ENCODE results near the gene KIAA2012.

- TF ChIP-seq ZFP30 (CRISPR knock-in tag; IDR thresholded peaks at IDR 0.05) (no peak), PATZ1 (CRISPR knock-in tag; IDR thresholded peaks at IDR 0.05; ENCODE audit: borderline replicate concordance) (no peak), CREB5 (CRISPR knock-in tag; IDR thresholded peaks at IDR 0.05; ENCODE audit: low read depth) (no peak), CSDC2 (CRISPR knock-in tag; IDR thresholded peaks at IDR 0.05) (no peak), TOX (CRISPR knock-in tag; IDR thresholded peaks at IDR 0.05; ENCODE audit: borderline replicate concordance) (no peak), RARB (CRISPR knock-in tag; IDR thresholded peaks at IDR 0.05) (no peak), ZFP3 (CRISPR knock-in tag; IDR thresholded peaks at IDR 0.05) (no peak), ZNF565 (CRISPR knock-in tag; conservative IDR thresholded peaks at IDR 0.05; ENCODE audit: low read depth) (no peak), TCF4 (CRISPR knock-in tag; IDR thresholded peaks at IDR 0.05; ENCODE audit: borderline replicate concordance) (no peak), TSHZ2 (CRISPR knock-in tag; IDR thresholded peaks at IDR 0.05) (no peak), ARNTL (CRISPR knock-in tag; IDR thresholded peaks at IDR 0.05; ENCODE audit: borderline replicate concordance, low read depth) (no peak), BACH2 (CRISPR knock-in tag; IDR thresholded peaks at IDR 0.05; ENCODE audit: borderline replicate concordance) (no peak), CSRNP3 (CRISPR knock-in tag; IDR thresholded peaks at IDR 0.05) (no peak), POU6F1 (CRISPR knock-in tag; IDR thresholded peaks at IDR 0.05; ENCODE audit: borderline replicate concordance, low read depth) (no peak)
Observed at GRCh38 chr2:202109139-202109736, 36.2 kb downstream of the KIAA2012 start.
